Effector memory CD4-positive, alpha-beta T cell (primary cell): Measurements from ENCODE around the gene DLEU7.

Experiments used
- DNase-seq, 3 donors: peaks; one replicate each; pipeline ENCODE4 v3.0.0-alpha.2; 2020
- H3K27ac ChIP-seq: 2 replicates; pipeline ENCODE4 v1.7.0; 2013; ENCODE audit warnings: mild to moderate bottlenecking, low read length, moderate library complexity; ENCODE audit not compliant: insufficient read depth, poor library complexity, severe bottlenecking
- H3K27me3 ChIP-seq: replicated peaks from 2 replicates; pipeline ENCODE4 v1.7.0; 2013; ENCODE audit warnings: mild to moderate bottlenecking, low read length; ENCODE audit not compliant: insufficient read depth, control insufficient read depth, poor library complexity, severe bottlenecking
- H3K36me3 ChIP-seq: 2 replicates; pipeline ENCODE4 v1.7.0; 2013; ENCODE audit warnings: mild to moderate bottlenecking, low read length, moderate library complexity; ENCODE audit not compliant: control insufficient read depth, insufficient read depth
- H3K4me1 ChIP-seq: 2 replicates; pipeline ENCODE4 v1.7.0; 2013; ENCODE audit warnings: low read length, mild to moderate bottlenecking; ENCODE audit not compliant: control insufficient read depth, insufficient read depth, poor library complexity, severe bottlenecking
- H3K4me3 ChIP-seq: 2 replicates; pipeline ENCODE4 v1.7.0; 2013; ENCODE audit warnings: low read length, low read depth, mild to moderate bottlenecking; ENCODE audit not compliant: insufficient read depth, poor library complexity, severe bottlenecking
- H3K9me3 ChIP-seq: 2 replicates; pipeline ENCODE4 v1.7.0; 2013; ENCODE audit warnings: mild to moderate bottlenecking, low read length, moderate library complexity; ENCODE audit not compliant: control insufficient read depth

DLEU7 gene

DNA sequence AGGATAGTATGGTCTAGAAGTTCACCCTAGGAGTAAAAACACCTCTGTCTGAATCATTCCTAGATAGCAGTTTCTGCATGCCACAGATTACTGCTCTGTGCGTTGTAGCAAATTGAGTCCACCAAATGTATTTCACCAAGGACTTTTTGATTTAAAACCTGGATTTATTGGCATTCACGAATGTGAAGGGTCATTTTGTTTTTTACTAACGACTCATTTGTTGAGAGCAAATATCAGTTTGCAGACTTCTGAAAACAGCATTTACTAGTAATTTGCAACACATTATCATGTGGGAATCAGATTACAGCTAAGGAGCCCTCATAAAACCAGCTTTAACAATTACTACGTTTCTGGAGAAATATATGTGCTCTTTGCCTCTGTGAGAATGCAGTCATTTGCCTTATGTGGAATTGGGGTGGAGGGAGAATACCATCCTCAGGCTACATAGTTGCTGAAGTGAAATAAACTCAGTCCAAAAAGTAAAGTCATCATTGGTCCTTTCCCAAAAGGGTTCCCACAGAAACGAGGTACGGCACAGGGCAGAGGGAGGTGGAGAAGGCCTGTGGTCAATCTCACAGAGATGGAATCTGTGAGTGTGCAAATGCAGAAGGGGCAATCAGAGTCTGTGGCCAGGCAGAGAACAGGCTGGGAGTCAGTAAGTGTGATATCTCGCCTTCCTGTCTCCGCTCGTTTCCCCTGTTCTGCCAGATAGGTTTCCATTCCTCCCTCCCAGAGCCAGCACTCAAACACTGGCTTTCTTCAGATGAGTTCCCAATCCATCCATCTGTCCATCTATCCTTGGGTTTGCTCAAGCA is 63.1 kb downstream of the DLEU7 start:
- Histone ChIP-seq H3K9me3 (peaks cover 4% of the 10 kb centered on the region), H3K4me3 (no peak overlapping the region), H3K27me3 (no peaks in the 10 kb centered on the region), H3K27ac (no peak overlapping the region), H3K4me1 (no peaks in the 10 kb centered on the region), H3K36me3 (no peaks in the 10 kb centered on the region)
- no peak for DNase-seq

DNA sequence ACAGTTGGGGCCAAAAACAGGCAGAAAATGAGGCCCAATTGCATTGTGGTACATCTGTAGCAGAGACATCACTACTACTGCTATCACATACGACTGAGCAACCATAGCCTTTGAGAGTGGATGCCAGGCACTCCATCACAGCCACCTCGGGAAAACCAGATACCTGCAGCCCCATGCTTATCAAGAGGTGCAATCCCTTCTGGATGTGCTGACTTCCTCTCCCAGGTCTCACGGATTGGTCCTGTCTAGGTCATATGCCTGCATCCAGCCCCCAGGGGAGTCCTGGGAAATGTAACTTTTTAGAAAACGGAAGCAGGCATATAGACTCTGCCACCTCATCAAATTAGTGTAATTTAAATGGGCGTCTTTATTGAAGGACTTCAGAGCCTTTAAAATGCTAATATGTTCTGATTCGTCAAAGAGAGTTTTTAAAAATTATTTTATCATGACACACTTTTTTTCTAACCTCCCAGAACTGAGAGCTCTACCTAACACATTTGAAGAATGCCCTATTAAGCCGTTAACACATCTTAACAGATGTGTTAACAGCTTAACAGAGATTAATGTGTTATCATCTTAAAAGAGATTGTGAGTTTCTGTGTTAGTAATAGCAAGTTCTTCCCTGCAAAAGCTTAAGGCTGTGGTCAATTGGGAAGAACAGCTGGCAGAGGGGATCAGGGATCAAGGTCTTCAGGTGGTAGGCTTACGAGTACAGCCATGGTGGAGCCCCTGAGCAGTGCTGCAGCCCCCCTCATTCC is 63.9 kb downstream of the DLEU7 start:
- Histone ChIP-seq H3K4me1 (no peaks in the 10 kb centered on the region), H3K27me3 (no peaks in the 10 kb centered on the region), H3K27ac (no peak overlapping the region), H3K9me3 (peaks cover 4% of the 10 kb centered on the region), H3K36me3 (no peaks in the 10 kb centered on the region), H3K4me3 (no peak overlapping the region)
- DNase-seq: no peak
